A549 (cell line): Measurements from ENCODE around the gene HEXIM2. TPM values are rescaled to one million over a fixed set of nuclear protein-coding genes. Genes with fewer than 3 reads are reported as not detected.
A peak's percentile ranks its signal among the peaks of the same experiment; 100 is the strongest.

Experiments
- ATAC-seq, 2 experiments: fragments of 200-7000 bp in 1 of 2; fragments of >200 bp in 1 of 2; cut with Nextera tagmentation in 1 of 2; cut with Tn5 transposase in 1 of 2; 3 replicates each; pipeline versions ENCODE4 v1.8.0 to v1.9.1; 2018 to 2020; ENCODE audit warnings: mild to moderate bottlenecking in 1 of 2, moderate library complexity in 1 of 2
- CTCF ChIA-PET: fragments of 300-600 bp; sonication (Branson Sonifier 250); formaldehyde crosslinking; extraction: SDS; loops from one replicate; lab custom pipeline; 2021; ENCODE audit warnings: antibody characterized with exemption, inconsistent platforms; lab: Yijun Ruan, JAX
- POLR2A ChIA-PET: fragments of 350-600 bp; formaldehyde crosslinking; extraction: SDS; loops from one replicate; lab custom pipeline; 2021; ENCODE audit warnings: antibody characterized with exemption, inconsistent platforms; lab: Yijun Ruan, JAX
- DNase-seq, 2 experiments: peaks; one replicate each; pipeline versions ENCODE4 v3.0.0 to v3.0.0-alpha.2; 2011 to 2016; ENCODE audit warnings: low read depth in 1 of 2, low spot score in 1 of 2
- FAIRE-seq: peaks from 2 replicates; lab custom pipeline; 2011; peaks lifted over from hg19 to GRCh38; lab: Jason Lieb, UNC
- H3K27ac ChIP-seq, 2 experiments: fragments of >200 bp; sonication (Bioruptor Twin); formaldehyde crosslinking; 3 replicates each; pipeline ENCODE4 v1.5.1; 2016 to 2017
- H3K4me1 ChIP-seq: fragments of >200 bp; sonication (Bioruptor Twin); formaldehyde crosslinking; 3 replicates; pipeline ENCODE4 v1.6.1; 2016
- H3K4me2 ChIP-seq: fragments of >200 bp; sonication (Bioruptor Twin); formaldehyde crosslinking; 3 replicates; pipeline ENCODE4 v1.6.1; 2016
- H3K4me3 ChIP-seq: fragments of >200 bp; sonication (Bioruptor Twin); formaldehyde crosslinking; 3 replicates; pipeline ENCODE4 v1.5.1; 2016
- H3K9me3 ChIP-seq: fragments of >200 bp; sonication (Bioruptor Twin); formaldehyde crosslinking; 3 replicates; pipeline ENCODE4 v1.6.1; 2016
- BHLHE40 ChIP-seq: IDR thresholded peaks from 2 replicates; pipeline ENCODE4 v1.6.1; 2012; ENCODE audit warnings: low read depth, low read length, inconsistent platforms
- CBX2 ChIP-seq: fragments of 200-600 bp; sonication (generic); IDR thresholded peaks from 2 replicates; pipeline ENCODE4 v1.6.1; 2016; ENCODE audit warnings: low read depth, mild to moderate bottlenecking, borderline replicate concordance
- CEBPB ChIP-seq, 2 experiments: fragments of >200 bp in 1 of 2; sonication (Bioruptor Twin) in 1 of 2; formaldehyde crosslinking in 1 of 2; IDR thresholded peaks; 2 replicates each; pipeline ENCODE4 v1.6.1; 2012 to 2016
- CHD4 ChIP-seq: fragments of 200-600 bp; sonication (generic); IDR thresholded peaks from 2 replicates; pipeline ENCODE4 v1.6.1; 2016; ENCODE audit warnings: antibody characterized with exemption, mild to moderate bottlenecking, borderline replicate concordance
- EHF ChIP-seq: fragments of 250-450 bp; sonication (Bioruptor Pico); IDR thresholded peaks from 2 replicates; pipeline ENCODE4 v1.5.0; 2020; ENCODE audit warnings: mild to moderate bottlenecking
- ESRRA ChIP-seq: fragments of 150-350 bp; IDR thresholded peaks from 2 replicates; pipeline ENCODE4 v1.6.1; 2014; ENCODE audit warnings: mild to moderate bottlenecking, low read length, borderline replicate concordance
- FOSB ChIP-seq: fragments of 250-450 bp; sonication (Bioruptor Pico); IDR thresholded peaks from 2 replicates; pipeline ENCODE4 v1.5.0; 2020; ENCODE audit warnings: mild to moderate bottlenecking, moderate library complexity
- FOSL2 ChIP-seq, 2 experiments: fragments of 450-650 bp in 1 of 2; fragments of >200 bp in 1 of 2; sonication (Bioruptor Twin) in 1 of 2; formaldehyde crosslinking; IDR thresholded peaks; 2 replicates each; pipeline versions ENCODE4 v1.5.0 to v1.6.1; 2016 to 2020; ENCODE audit warnings: mild to moderate bottlenecking in 1 of 2, moderate library complexity in 1 of 2
- HOXB13 ChIP-seq: fragments of 250-450 bp; sonication (Bioruptor Pico); IDR thresholded peaks from 2 replicates; pipeline ENCODE4 v1.5.0; 2020; ENCODE audit warnings: low read depth, mild to moderate bottlenecking, moderate library complexity
- JUN ChIP-seq, 2 experiments: fragments of >200 bp; sonication (Bioruptor Twin); formaldehyde crosslinking; IDR thresholded peaks; 2 replicates in 1 of 2; 3 replicates in 1 of 2; pipeline ENCODE4 v1.6.1; 2016 to 2017
- JUNB ChIP-seq: fragments of >200 bp; sonication (Bioruptor Twin); formaldehyde crosslinking; IDR thresholded peaks from 2 replicates; pipeline ENCODE4 v1.6.1; 2016
- MAZ ChIP-seq: fragments of 150-350 bp; IDR thresholded peaks from 2 replicates; pipeline ENCODE4 v1.6.1; 2014; ENCODE audit warnings: antibody characterized with exemption, low read depth, low read length, borderline replicate concordance
- NPAS2 ChIP-seq: fragments of 250-450 bp; sonication (Bioruptor Pico); IDR thresholded peaks from 2 replicates; pipeline ENCODE4 v1.8.0; 2022; ENCODE audit warnings: mild to moderate bottlenecking, moderate library complexity, borderline replicate concordance
- NR3C1 ChIP-seq: fragments of >200 bp; sonication (Bioruptor Twin); formaldehyde crosslinking; IDR thresholded peaks from 3 replicates; pipeline ENCODE4 v1.6.1; 2017
- PBX3 ChIP-seq: IDR thresholded peaks from 2 replicates; pipeline ENCODE4 v1.6.1; 2012
- PHF8 ChIP-seq: fragments of 200-600 bp; sonication (generic); IDR thresholded peaks from 2 replicates; pipeline ENCODE4 v1.6.1; 2016; ENCODE audit warnings: low read depth, mild to moderate bottlenecking, antibody characterized with exemption, moderate library complexity, borderline replicate concordance
- RAD21 ChIP-seq, 2 experiments: fragments of >200 bp in 1 of 2; sonication (Bioruptor Twin) in 1 of 2; formaldehyde crosslinking in 1 of 2; IDR thresholded peaks in 1 of 2; conservative IDR thresholded peaks in 1 of 2; 2 replicates in 1 of 2; 3 replicates in 1 of 2; pipeline ENCODE4 v1.6.1; 2012 to 2018; ENCODE audit warnings: inconsistent platforms in 1 of 2
- RFX5 ChIP-seq: fragments of 450-650 bp; IDR thresholded peaks from 2 replicates; pipeline ENCODE4 v1.7.1; 2014; ENCODE audit warnings: antibody characterized with exemption, mild to moderate bottlenecking, moderate library complexity
- SMC3 ChIP-seq: fragments of >200 bp; sonication (Bioruptor Twin); formaldehyde crosslinking; IDR thresholded peaks from 3 replicates; pipeline ENCODE4 v1.6.1; 2018; ENCODE audit warnings: inconsistent platforms
- TFCP2L1 ChIP-seq: fragments of 250-450 bp; sonication (Bioruptor Pico); IDR thresholded peaks from 2 replicates; pipeline ENCODE4 v1.5.0; 2021; ENCODE audit warnings: mild to moderate bottlenecking
- WGBS: methylation state at CpG from one replicate; pipeline ENCODE4 v1.1.6; 2017; ENCODE audit errors: missing lambda C conversion rate; 5-methylcytosine and 5-hydroxymethylcytosine counted together
- polyA plus RNA-seq, 4 experiments: library from polyadenylated mRNA; depleted of rRNA in 3 of 4; stranded (reverse); fragments of >200 nt; fragmentation: RNase III in 1 of 4; extraction: RNeasy Plus Mini Kit Qiagen cat#74134 plus additional on column Dnase treatment in 1 of 4; gene quantifications; 2 replicates in 3 of 4; 3 replicates in 1 of 4; pipeline ENCODE4 v1.2.3, GENCODE V29; 2011 to 2017
- TF ChIP-seq, protein P1 (sequence below): IDR thresholded peaks from 2 replicates; pipeline ENCODE4 v1.6.1; 2012
- TF ChIP-seq, protein P2 (sequence below): fragments of 250-450 bp; sonication (Bioruptor Pico); IDR thresholded peaks from 2 replicates; pipeline ENCODE4 v1.5.0; 2020; ENCODE audit warnings: low read depth, mild to moderate bottlenecking, moderate library complexity
- TF ChIP-seq, protein P3 (sequence below): fragments of 250-450 bp; sonication (Bioruptor Pico); IDR thresholded peaks from 2 replicates; pipeline ENCODE4 v1.5.0; 2021; ENCODE audit warnings: mild to moderate bottlenecking, moderate library complexity, borderline replicate concordance
- TF ChIP-seq, protein P4 (sequence below): fragments of >200 bp; sonication (Bioruptor Twin); formaldehyde crosslinking; IDR thresholded peaks from 3 replicates; pipeline ENCODE4 v1.5.1; 2016

HEXIM2 gene
- polyA plus RNA-seq, 2 of the 4 experiments (the other 2 are of a cell fraction) = 15.5 to 23.1 TPM

DNA sequence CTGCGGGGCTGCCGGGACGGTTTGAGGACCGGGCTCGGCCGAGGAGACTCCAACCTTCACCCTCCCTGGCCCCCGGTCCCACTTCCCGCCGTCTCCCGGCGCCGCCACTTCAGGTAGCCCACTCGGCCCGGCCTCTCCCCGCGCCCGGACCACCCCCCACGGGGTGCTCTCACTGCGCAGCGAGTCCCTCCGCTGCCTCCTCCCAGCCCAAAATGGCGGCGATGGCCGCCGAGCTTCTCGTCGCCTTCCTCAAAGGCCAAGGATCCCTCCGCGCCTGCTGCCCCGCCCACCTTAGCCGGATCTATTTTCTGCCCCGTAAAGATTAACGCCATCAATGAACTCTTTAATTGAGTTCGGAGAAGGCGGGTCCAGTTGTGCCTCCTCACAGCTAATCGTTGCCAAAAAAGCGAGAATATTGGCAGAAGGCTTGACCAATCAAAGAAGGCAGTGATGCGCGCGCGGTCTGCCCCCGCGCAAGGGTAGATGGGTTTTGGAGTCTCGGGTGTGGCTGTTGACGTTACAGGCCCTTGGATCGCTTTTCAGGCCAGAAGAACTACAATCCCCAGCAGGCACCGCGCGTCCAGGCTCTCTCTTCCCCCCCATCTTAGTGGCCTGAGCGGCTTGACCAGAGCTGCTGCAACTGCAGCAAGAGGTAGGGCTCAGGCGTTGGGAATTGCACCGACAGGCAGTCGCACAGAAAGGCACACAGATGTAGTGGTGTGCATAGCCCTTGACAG lies at the start of gene HEXIM2 (continued):
- no peak for TF ChIP-seq EHF (CRISPR knock-in tag)
- TF ChIP-seq NPAS2 (CRISPR knock-in tag) = no peak
- TF ChIP-seq FOSB (CRISPR knock-in tag) = peak; percentile 43; the same call in 1 of the 2 replicates
- TF ChIP-seq CHD4 = no peak
- TF ChIP-seq, protein P1, sequence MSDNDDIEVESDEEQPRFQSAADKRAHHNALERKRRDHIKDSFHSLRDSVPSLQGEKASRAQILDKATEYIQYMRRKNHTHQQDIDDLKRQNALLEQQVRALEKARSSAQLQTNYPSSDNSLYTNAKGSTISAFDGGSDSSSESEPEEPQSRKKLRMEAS = peak; percentile 77
- peak; percentile 97 to 100 for TF ChIP-seq JUN (IDR thresholded peaks at IDR 0.05)
- peak in 1 of 2 experiments; percentile 32; a peak in 1 of 4 replicates for TF ChIP-seq CEBPB (IDR thresholded peaks at IDR 0.05)

DNA sequence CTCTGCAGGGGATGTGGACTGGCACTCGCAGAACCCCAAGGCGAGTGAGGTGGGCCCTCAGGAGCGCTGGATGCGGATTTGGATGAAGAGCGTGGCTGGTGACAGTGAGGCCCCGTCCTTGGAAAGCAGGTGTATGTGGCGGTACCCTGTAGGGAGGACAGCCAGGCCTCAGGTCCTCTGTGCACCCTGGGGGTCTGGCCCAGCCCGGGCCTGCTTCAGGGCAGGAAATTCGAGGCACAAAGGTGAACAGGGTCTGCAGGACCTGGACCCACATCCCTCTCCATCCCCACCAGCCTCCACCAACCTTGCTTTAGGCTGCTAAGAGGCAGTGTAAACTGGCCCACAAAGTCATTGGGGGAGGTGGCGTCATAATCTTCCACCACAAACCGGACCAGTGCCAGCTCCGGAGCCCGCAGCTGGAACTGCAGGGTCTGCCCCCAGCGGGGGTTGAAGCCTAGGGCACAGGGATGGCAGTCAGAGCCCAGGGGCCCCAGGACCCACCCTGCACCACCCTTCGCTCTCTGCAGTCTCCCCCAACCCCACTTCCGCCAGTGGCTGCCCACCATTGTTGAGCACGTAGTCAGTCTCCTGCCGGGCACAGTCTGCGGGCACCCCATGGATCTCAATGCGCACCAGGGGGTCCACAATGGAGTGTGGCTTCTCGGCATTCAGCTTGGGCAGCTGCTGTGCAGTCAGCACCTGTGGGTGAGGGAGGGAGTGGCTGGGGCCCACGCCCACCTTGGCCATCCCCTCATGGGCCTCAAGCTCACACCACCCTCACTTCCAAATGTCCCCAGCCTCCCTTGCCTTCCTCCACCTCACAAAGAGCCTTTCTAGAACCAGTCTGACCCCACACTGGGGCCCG lies 48.9 kb upstream of the HEXIM2 start:
- DNase-seq (no peak), ATAC-seq (no peak)

More for the DNA sequence above, 48.9 kb upstream of the HEXIM2 start:
- no peak overlapping the region for H3K4me3 ChIP-seq
- no peaks in the 10 kb centered on the region for H3K9me3 ChIP-seq
- CTCF ChIA-PET = interaction anchor here (0.7 to 12.0 kb wide), 7 partner anchors 10 to 85 kb away, joined by 3 to 288 read pairs (median 8); partner anchors contain the start of genes ACBD4 and PLCD3
- POLR2A ChIA-PET = interaction anchor here (0.9 kb wide), 1 partner anchor 17 kb away, joined by 4 read pairs; no protein-coding TSS in a partner anchor
- H3K4me2 ChIP-seq = no peak overlapping the region
- TF ChIP-seq HOXB13 = no peak
- TF ChIP-seq FOSL2 (IDR thresholded peaks at IDR 0.05) = no peak
- TF ChIP-seq FOSL2 (CRISPR knock-in tag; IDR thresholded peaks at IDR 0.05) = no peak
- no peak for TF ChIP-seq BHLHE40
- no peak for TF ChIP-seq JUNB
- no peak for TF ChIP-seq RAD21 (conservative IDR thresholded peaks at IDR 0.05 in 1 of 2, IDR thresholded peaks at IDR 0.05 in 1 of 2)
- TF ChIP-seq RFX5 = no peak
- TF ChIP-seq, protein P2, sequence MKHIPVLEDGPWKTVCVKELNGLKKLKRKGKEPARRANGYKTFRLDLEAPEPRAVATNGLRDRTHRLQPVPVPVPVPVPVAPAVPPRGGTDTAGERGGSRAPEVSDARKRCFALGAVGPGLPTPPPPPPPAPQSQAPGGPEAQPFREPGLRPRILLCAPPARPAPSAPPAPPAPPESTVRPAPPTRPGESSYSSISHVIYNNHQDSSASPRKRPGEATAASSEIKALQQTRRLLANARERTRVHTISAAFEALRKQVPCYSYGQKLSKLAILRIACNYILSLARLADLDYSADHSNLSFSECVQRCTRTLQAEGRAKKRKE = no peak
- TF ChIP-seq ESRRA = no peak
- TF ChIP-seq, protein P3, sequence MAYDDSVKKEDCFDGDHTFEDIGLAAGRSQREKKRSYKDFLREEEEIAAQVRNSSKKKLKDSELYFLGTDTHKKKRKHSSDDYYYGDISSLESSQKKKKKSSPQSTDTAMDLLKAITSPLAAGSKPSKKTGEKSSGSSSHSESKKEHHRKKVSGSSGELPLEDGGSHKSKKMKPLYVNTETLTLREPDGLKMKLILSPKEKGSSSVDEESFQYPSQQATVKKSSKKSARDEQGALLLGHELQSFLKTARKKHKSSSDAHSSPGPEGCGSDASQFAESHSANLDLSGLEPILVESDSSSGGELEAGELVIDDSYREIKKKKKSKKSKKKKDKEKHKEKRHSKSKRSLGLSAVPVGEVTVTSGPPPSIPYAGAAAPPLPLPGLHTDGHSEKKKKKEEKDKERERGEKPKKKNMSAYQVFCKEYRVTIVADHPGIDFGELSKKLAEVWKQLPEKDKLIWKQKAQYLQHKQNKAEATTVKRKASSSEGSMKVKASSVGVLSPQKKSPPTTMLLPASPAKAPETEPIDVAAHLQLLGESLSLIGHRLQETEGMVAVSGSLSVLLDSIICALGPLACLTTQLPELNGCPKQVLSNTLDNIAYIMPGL (CRISPR knock-in tag) = no peak
- TF ChIP-seq CBX2 = no peak
- no peak for TF ChIP-seq MAZ
- TF ChIP-seq SMC3 = no peak
- TF ChIP-seq, protein P4, sequence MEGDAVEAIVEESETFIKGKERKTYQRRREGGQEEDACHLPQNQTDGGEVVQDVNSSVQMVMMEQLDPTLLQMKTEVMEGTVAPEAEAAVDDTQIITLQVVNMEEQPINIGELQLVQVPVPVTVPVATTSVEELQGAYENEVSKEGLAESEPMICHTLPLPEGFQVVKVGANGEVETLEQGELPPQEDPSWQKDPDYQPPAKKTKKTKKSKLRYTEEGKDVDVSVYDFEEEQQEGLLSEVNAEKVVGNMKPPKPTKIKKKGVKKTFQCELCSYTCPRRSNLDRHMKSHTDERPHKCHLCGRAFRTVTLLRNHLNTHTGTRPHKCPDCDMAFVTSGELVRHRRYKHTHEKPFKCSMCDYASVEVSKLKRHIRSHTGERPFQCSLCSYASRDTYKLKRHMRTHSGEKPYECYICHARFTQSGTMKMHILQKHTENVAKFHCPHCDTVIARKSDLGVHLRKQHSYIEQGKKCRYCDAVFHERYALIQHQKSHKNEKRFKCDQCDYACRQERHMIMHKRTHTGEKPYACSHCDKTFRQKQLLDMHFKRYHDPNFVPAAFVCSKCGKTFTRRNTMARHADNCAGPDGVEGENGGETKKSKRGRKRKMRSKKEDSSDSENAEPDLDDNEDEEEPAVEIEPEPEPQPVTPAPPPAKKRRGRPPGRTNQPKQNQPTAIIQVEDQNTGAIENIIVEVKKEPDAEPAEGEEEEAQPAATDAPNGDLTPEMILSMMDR = no peak
- TF ChIP-seq PHF8 = no peak
- no peak for TF ChIP-seq PBX3
- TF ChIP-seq TFCP2L1 (CRISPR knock-in tag) = no peak
- TF ChIP-seq NR3C1 = no peak
- no peak for FAIRE-seq
- 0 out of 3 replicates have a peak, but pooled peaks cover 3% of the 10 kb centered on the region for H3K4me1 ChIP-seq
- peak overlapping the region in 1 of 2 experiments; percentile 15; a peak in 1 of 6 replicates for H3K27ac ChIP-seq
- 96% methylated on average over 22 of the region's 23 CpGs for WGBS
